ENCODE results near the gene SH3RF2. TPM values are rescaled to one million over a fixed set of nuclear protein-coding genes. Genes with fewer than 3 reads are reported as not detected.

Gene SH3RF2
- total RNA-seq, 1 donor from 2014 or later, result 0.38 TPM

- Mint-ChIP-seq H3K27me3 (ENCODE audit: unreplicated experiment) (no peaks in the 10 kb centered on the region), H3K36me3 (ENCODE audit: unreplicated experiment) (no peaks in the 10 kb centered on the region), H3K4me1 (ENCODE audit: unreplicated experiment) (peaks cover 5% of the 10 kb centered on the region), H3K27ac (ENCODE audit: unreplicated experiment) (no peak overlapping the region), H3K9me3 (ENCODE audit: unreplicated experiment) (peaks cover under 1% of the 10 kb centered on the region), H3K4me3 (ENCODE audit: unreplicated experiment) (no peak overlapping the region)
- TF ChIP-seq CTCF (IDR thresholded peaks at IDR 0.05), result no peak
- no peak for DNase-seq (ENCODE audit: extremely low spot score, unreplicated experiment)
Observed at GRCh38 chr5:146024034-146024433, 87.7 kb downstream of the SH3RF2 start.

GRCh38 chr5:146025114-146025680 is 88.8 kb downstream of the SH3RF2 start:
- Mint-ChIP-seq H3K36me3 (ENCODE audit: unreplicated experiment) (no peaks in the 10 kb centered on the region), H3K9me3 (ENCODE audit: unreplicated experiment) (no peaks in the 10 kb centered on the region), H3K27me3 (ENCODE audit: unreplicated experiment) (no peaks in the 10 kb centered on the region), H3K4me3 (ENCODE audit: unreplicated experiment) (no peak overlapping the region), H3K27ac (ENCODE audit: unreplicated experiment) (no peak overlapping the region), H3K4me1 (ENCODE audit: unreplicated experiment) (peaks cover 2% of the 10 kb centered on the region)
- no peak for TF ChIP-seq CTCF (IDR thresholded peaks at IDR 0.05)
- DNase-seq (ENCODE audit: extremely low spot score, unreplicated experiment), result no peak

GRCh38 chr5:146025681-146026080 is 89.3 kb downstream of the SH3RF2 start:
- Mint-ChIP-seq H3K4me1 (ENCODE audit: unreplicated experiment) (peaks cover 2% of the 10 kb centered on the region), H3K9me3 (ENCODE audit: unreplicated experiment) (no peaks in the 10 kb centered on the region), H3K36me3 (ENCODE audit: unreplicated experiment) (no peaks in the 10 kb centered on the region), H3K27me3 (ENCODE audit: unreplicated experiment) (no peaks in the 10 kb centered on the region), H3K4me3 (ENCODE audit: unreplicated experiment) (no peak overlapping the region), H3K27ac (ENCODE audit: unreplicated experiment) (no peak overlapping the region)
- TF ChIP-seq CTCF (IDR thresholded peaks at IDR 0.05), result no peak
- DNase-seq (ENCODE audit: extremely low spot score, unreplicated experiment), result no peak

GRCh38 chr5:146026307-146027010 is 90.1 kb downstream of the SH3RF2 start:
- Mint-ChIP-seq H3K36me3 (ENCODE audit: unreplicated experiment) (no peaks in the 10 kb centered on the region), H3K4me1 (ENCODE audit: unreplicated experiment) (peaks cover 2% of the 10 kb centered on the region), H3K27ac (ENCODE audit: unreplicated experiment) (no peak overlapping the region), H3K9me3 (ENCODE audit: unreplicated experiment) (no peaks in the 10 kb centered on the region), H3K4me3 (ENCODE audit: unreplicated experiment) (no peak overlapping the region), H3K27me3 (ENCODE audit: unreplicated experiment) (no peaks in the 10 kb centered on the region)
- no peak for TF ChIP-seq CTCF (IDR thresholded peaks at IDR 0.05)
- no peak for DNase-seq (ENCODE audit: extremely low spot score, unreplicated experiment)

GRCh38 chr5:146027751-146028150 is 91.4 kb downstream of the SH3RF2 start:
- no peak overlapping the region for H3K27ac Mint-ChIP-seq (ENCODE audit: unreplicated experiment)
- no peaks in the 10 kb centered on the region for H3K27me3 Mint-ChIP-seq (ENCODE audit: unreplicated experiment)
- no peaks in the 10 kb centered on the region for H3K9me3 Mint-ChIP-seq (ENCODE audit: unreplicated experiment)
- H3K4me3 Mint-ChIP-seq (ENCODE audit: unreplicated experiment), result no peak overlapping the region
- H3K36me3 Mint-ChIP-seq (ENCODE audit: unreplicated experiment), result no peaks in the 10 kb centered on the region
- H3K4me1 Mint-ChIP-seq (ENCODE audit: unreplicated experiment), result peaks cover 2% of the 10 kb centered on the region
- DNase-seq (ENCODE audit: extremely low spot score, unreplicated experiment), result no peak
- TF ChIP-seq CTCF (IDR thresholded peaks at IDR 0.05), result no peak
